BE2C (cell line): ENCODE data around the gene MPLKIP.
"Not testable (repeated sequence)": the region's sequence is repeated elsewhere in the genome, so short reads cannot be mapped to it uniquely, and the experiment has no call there.

Experiments
- DNase-seq: peaks from one replicate; pipeline ENCODE4 v3.0.0-alpha.2; 2020
- H3K27me3 ChIP-seq: fragments of 250-450 bp; sonication (Bioruptor Pico); 2 replicates; pipeline ENCODE4 v1.5.1; 2020; ENCODE audit warnings: mild to moderate bottlenecking
- H3K36me3 ChIP-seq: fragments of 250-450 bp; sonication (Bioruptor Pico); 2 replicates; pipeline ENCODE4 v1.5.1; 2020; ENCODE audit warnings: mild to moderate bottlenecking
- H3K4me1 ChIP-seq: fragments of 250-450 bp; sonication (Bioruptor Pico); 2 replicates; pipeline ENCODE4 v1.5.1; 2020
- H3K4me3 ChIP-seq: 2 replicates; pipeline ENCODE4 v1.5.1; 2011; ENCODE audit warnings: low read depth, low read length
- H3K9me3 ChIP-seq: fragments of 250-450 bp; sonication (Bioruptor Pico); 2 replicates; pipeline ENCODE4 v1.5.1; 2020
- CTCF ChIP-seq: IDR thresholded peaks from 2 replicates; pipeline ENCODE4 v1.5.1; 2012; ENCODE audit warnings: mild to moderate bottlenecking, low read depth, low read length

MPLKIP gene

GRCh38 chr7:40147371-40148246, 13.2 kb upstream of the MPLKIP start:
- peak; percentile 42 for TF ChIP-seq CTCF
- Histone ChIP-seq H3K9me3 (no peaks in the 10 kb centered on the region), H3K36me3 (no peaks in the 10 kb centered on the region), H3K27me3 (no peaks in the 10 kb centered on the region), H3K4me1 (no peaks in the 10 kb centered on the region), H3K4me3 (no peak overlapping the region)
- peak; percentile 27 for DNase-seq

- H3K9me3 ChIP-seq, H3K4me1 ChIP-seq, DNase-seq, H3K4me3 ChIP-seq, H3K27me3 ChIP-seq, H3K36me3 ChIP-seq: not testable (repeated sequence)
Observed at GRCh38 chr7:40145596-40146130, 11.2 kb upstream of the MPLKIP start.

GRCh38 chr7:40141916-40142315, 7.5 kb upstream of the MPLKIP start:
- DNase-seq, H3K27me3 ChIP-seq, H3K4me1 ChIP-seq, H3K9me3 ChIP-seq, H3K36me3 ChIP-seq, H3K4me3 ChIP-seq: not testable (repeated sequence)

- not testable (repeated sequence) for H3K36me3 ChIP-seq, DNase-seq, H3K9me3 ChIP-seq, H3K4me1 ChIP-seq, H3K4me3 ChIP-seq, H3K27me3 ChIP-seq
Observed at GRCh38 chr7:40139891-40140290, 5.5 kb upstream of the MPLKIP start.

- no peaks in the 10 kb centered on the region for H3K27me3 ChIP-seq
- no peak for DNase-seq
- no peaks in the 10 kb centered on the region for H3K9me3 ChIP-seq
- TF ChIP-seq CTCF, result no peak
- no peaks in the 10 kb centered on the region for H3K4me1 ChIP-seq
- no peak overlapping the region for H3K4me3 ChIP-seq
- H3K36me3 ChIP-seq, result no peaks in the 10 kb centered on the region
Observed at GRCh38 chr7:40138973-40139372, 4.6 kb upstream of the MPLKIP start.

GRCh38 chr7:40137563-40137962, 3.1 kb upstream of the MPLKIP start:
- Histone ChIP-seq H3K27me3 (no peaks in the 10 kb centered on the region), H3K4me1 (no peaks in the 10 kb centered on the region)
- TF ChIP-seq CTCF, result no peak

GRCh38 chr7:40135317-40135610, 842 bp upstream of the MPLKIP start:
- no peaks in the 10 kb centered on the region for H3K4me1 ChIP-seq
- H3K36me3 ChIP-seq, result no peaks in the 10 kb centered on the region; the same call in 1 of the 2 replicates
- peak overlapping the region; percentile 97 for H3K4me3 ChIP-seq
- no peaks in the 10 kb centered on the region for H3K9me3 ChIP-seq
- no peak for TF ChIP-seq CTCF
- no peak for DNase-seq
- no peaks in the 10 kb centered on the region for H3K27me3 ChIP-seq

More at GRCh38 chr7:40137563-40137962, 3.1 kb upstream of the MPLKIP start:
- DNase-seq, result no peak
- no peaks in the 10 kb centered on the region for H3K36me3 ChIP-seq
- no peak overlapping the region for H3K4me3 ChIP-seq
- no peaks in the 10 kb centered on the region for H3K9me3 ChIP-seq
